Measurements from ENCODE around the gene HIRA.

GRCh38 chr22:19361501-19362103, 69.9 kb downstream of the HIRA start:
- no peak for TF ChIP-seq CTCF (IDR thresholded peaks at IDR 0.05; ENCODE audit: low read length)
- TF ChIP-seq EZH2 (optimal IDR thresholded peaks at IDR 0.05; ENCODE audit: low read depth, low read length) = no peak
